Measurements from ENCODE around the gene HSH2D.

HSH2D gene

GRCh38 chr19:16121141-16121540, 22.3 kb upstream of the HSH2D start:
- DNase-seq: no peak

GRCh38 chr19:16121967-16122366, 21.5 kb upstream of the HSH2D start:
- DNase-seq: no peak

GRCh38 chr19:16124953-16125352, 18.5 kb upstream of the HSH2D start:
- DNase-seq: no peak

GRCh38 chr19:16125737-16126495, 17.6 kb upstream of the HSH2D start:
- DNase-seq: no peak

- no peak for DNase-seq
Observed at GRCh38 chr19:16127080-16127479, 16.4 kb upstream of the HSH2D start.

GRCh38 chr19:16127776-16128371, 15.6 kb upstream of the HSH2D start:
- no peak for DNase-seq

GRCh38 chr19:16131648-16132047, 11.8 kb upstream of the HSH2D start:
- no peak for DNase-seq

GRCh38 chr19:16133818-16134217, 9.7 kb upstream of the HSH2D start:
- DNase-seq: no peak

GRCh38 chr19:16134510-16134909, 9.0 kb upstream of the HSH2D start:
- DNase-seq: no peak

- no peak for DNase-seq
Observed at GRCh38 chr19:16135430-16136127, 7.9 kb upstream of the HSH2D start.

GRCh38 chr19:16136185-16136999, 7.1 kb upstream of the HSH2D start:
- no peak for DNase-seq

GRCh38 chr19:16139752-16140151, 3.7 kb upstream of the HSH2D start:
- DNase-seq: peak; percentile 48

GRCh38 chr19:16141043-16141442, 2.4 kb upstream of the HSH2D start:
- DNase-seq: peak; percentile 79

GRCh38 chr19:16142032-16142580, 1.4 kb upstream of the HSH2D start:
- no peak for DNase-seq

GRCh38 chr19:16144216-16144581, 714 bp downstream of the HSH2D start:
- no peak for DNase-seq

- DNase-seq: no peak
Observed at GRCh38 chr19:16146112-16146511, 2.6 kb downstream of the HSH2D start.

GRCh38 chr19:16148443-16149229, 5.2 kb downstream of the HSH2D start:
- no peak for DNase-seq

- DNase-seq: no peak
Observed at GRCh38 chr19:16153582-16154336, 10.3 kb downstream of the HSH2D start.

- DNase-seq: no peak
Observed at GRCh38 chr19:16154557-16154956, 11.1 kb downstream of the HSH2D start.

GRCh38 chr19:16155128-16155527, 11.6 kb downstream of the HSH2D start:
- DNase-seq: no peak

GRCh38 chr19:16156904-16157303, 13.4 kb downstream of the HSH2D start:
- no peak for DNase-seq

Measured in CD4-positive, alpha-beta T cell treated with Interleukin-15 for 1 hour (primary cell).